Hepatocyte (in vitro differentiated cells): ENCODE data around the gene NXPE2. TPM values are rescaled to one million over a fixed set of nuclear protein-coding genes. Genes with fewer than 3 reads are reported as not detected.

Experiments
- DNase-seq: peaks from one replicate; pipeline ENCODE4 v3.0.0-alpha.2; 2016; ENCODE audit warnings: low spot score
- H2AFZ ChIP-seq: fragments of 200-600 bp; sonication (generic); 2 replicates; pipeline ENCODE4 v1.6.0; 2016; ENCODE audit warnings: antibody characterized with exemption, mild to moderate bottlenecking
- H3K27ac ChIP-seq: fragments of 200-600 bp; sonication (generic); 2 replicates; pipeline ENCODE4 v1.5.1; 2016; ENCODE audit warnings: mild to moderate bottlenecking
- H3K27me3 ChIP-seq: fragments of 200-600 bp; sonication (generic); 2 replicates; pipeline ENCODE4 v1.6.1; 2016
- H3K36me3 ChIP-seq: fragments of 200-600 bp; sonication (generic); replicated peaks from 2 replicates; pipeline ENCODE4 v1.5.1; 2016; ENCODE audit warnings: low read depth; ENCODE audit not compliant: insufficient read depth
- H3K4me1 ChIP-seq: fragments of 200-600 bp; sonication (generic); 2 replicates; pipeline ENCODE4 v1.5.1; 2016; ENCODE audit warnings: mild to moderate bottlenecking, moderate library complexity; ENCODE audit not compliant: insufficient read depth
- H3K4me2 ChIP-seq: fragments of 200-600 bp; sonication (generic); 2 replicates; pipeline ENCODE4 v1.6.0; 2016
- H3K4me3 ChIP-seq: fragments of 200-600 bp; sonication (generic); 2 replicates; pipeline ENCODE4 v1.5.1; 2016; ENCODE audit warnings: mild to moderate bottlenecking
- H3K79me2 ChIP-seq: fragments of 200-600 bp; sonication (generic); 2 replicates; pipeline ENCODE4 v1.6.0; 2017; ENCODE audit warnings: mild to moderate bottlenecking
- H3K9me2 ChIP-seq: fragments of 200-600 bp; sonication (generic); replicated peaks from 2 replicates; pipeline ENCODE4 v1.6.0; 2017; ENCODE audit warnings: mild to moderate bottlenecking; ENCODE audit not compliant: insufficient read depth
- H3K9me3 ChIP-seq: fragments of 200-600 bp; sonication (generic); 2 replicates; pipeline ENCODE4 v1.5.1; 2016; ENCODE audit warnings: low read depth, mild to moderate bottlenecking
- H4K20me1 ChIP-seq: fragments of 200-600 bp; sonication (generic); 2 replicates; pipeline ENCODE4 v1.6.0; 2016; ENCODE audit warnings: mild to moderate bottlenecking; ENCODE audit not compliant: insufficient read depth, poor library complexity, severe bottlenecking
- CTCF ChIP-seq: fragments of 200-600 bp; sonication (generic); IDR thresholded peaks from 2 replicates; pipeline ENCODE4 v1.5.1; 2016; ENCODE audit warnings: antibody characterized with exemption, mild to moderate bottlenecking; ENCODE audit not compliant: poor library complexity
- EZH2 ChIP-seq: fragments of 200-600 bp; sonication (generic); IDR thresholded peaks from 2 replicates; pipeline ENCODE4 v1.6.1; 2016; ENCODE audit warnings: antibody characterized with exemption, mild to moderate bottlenecking, borderline replicate concordance
- EZH2phosphoT487 ChIP-seq: fragments of 200-600 bp; sonication (generic); IDR thresholded peaks from one replicate; pipeline ENCODE4 v1.6.1; 2018; ENCODE audit warnings: antibody characterized with exemption, mild to moderate bottlenecking, low read depth, moderate library complexity; ENCODE audit not compliant: unreplicated experiment, severe bottlenecking
- WGBS: methylation state at CpG from one replicate; pipeline ENCODE4 v1.1.6; 2016; ENCODE audit warnings: low lambda C conversion rate; ENCODE audit errors: missing lambda C conversion rate; 5-methylcytosine and 5-hydroxymethylcytosine counted together
- polyA plus RNA-seq: library from polyadenylated mRNA; unstranded; fragments of >200 nt; fragmentation: Nextera tagmentation; extraction: Ambion mirVana; gene quantifications from 2 replicates; pipeline ENCODE4 v1.2.1, GENCODE V29; 2016
- total RNA-seq: library from RNA; depleted of rRNA; stranded (reverse); fragments of >200 nt; gene quantifications from 2 replicates; pipeline ENCODE4 v1.2.3, GENCODE V29; 2014

The NXPE2 gene
- total and polyA plus RNA-seq, 2 experiments from 2014 or later: 0.07 TPM; not detected in 1

GRCh38 chr11:114725623-114726022, 47.3 kb downstream of the NXPE2 start:
- Histone ChIP-seq H3K4me2 (no peak overlapping the region), H3K9me3 (no peaks in the 10 kb centered on the region), H3K79me2 (no peaks in the 10 kb centered on the region), H3K4me3 (no peak overlapping the region), H4K20me1 (no peaks in the 10 kb centered on the region), H3K36me3 (no peaks in the 10 kb centered on the region), H3K4me1 (no peaks in the 10 kb centered on the region), H2AFZ (no peak overlapping the region), H3K27me3 (no peaks in the 10 kb centered on the region), H3K27ac (no peak overlapping the region), H3K9me2 (no peaks in the 10 kb centered on the region)
- no peak for DNase-seq
- 82% methylated on average over 1 of the region's 1 CpG for WGBS
- TF ChIP-seq CTCF (no peak), EZH2 (no peak), EZH2phosphoT487 (no peak)

GRCh38 chr11:114736806-114737205, 58.5 kb downstream of the NXPE2 start:
- Histone ChIP-seq H2AFZ (no peak overlapping the region), H3K36me3 (no peaks in the 10 kb centered on the region), H3K4me2 (no peak overlapping the region), H3K9me2 (no peaks in the 10 kb centered on the region), H3K4me3 (no peak overlapping the region), H3K9me3 (no peaks in the 10 kb centered on the region), H3K27me3 (no peaks in the 10 kb centered on the region), H4K20me1 (no peaks in the 10 kb centered on the region), H3K79me2 (no peaks in the 10 kb centered on the region), H3K27ac (no peak overlapping the region), H3K4me1 (no peaks in the 10 kb centered on the region)
- no peak for DNase-seq
- 37% methylated on average over 4 of the region's 4 CpGs for WGBS
- TF ChIP-seq EZH2 (no peak), EZH2phosphoT487 (no peak), CTCF (no peak)

- H3K36me3 ChIP-seq: no peaks in the 10 kb centered on the region
- no peak overlapping the region for H2AFZ ChIP-seq
- H4K20me1 ChIP-seq: no peaks in the 10 kb centered on the region
- no peak overlapping the region for H3K4me3 ChIP-seq
- no peaks in the 10 kb centered on the region for H3K79me2 ChIP-seq
- H3K27me3 ChIP-seq: no peaks in the 10 kb centered on the region
- no peaks in the 10 kb centered on the region for H3K9me2 ChIP-seq
- H3K4me2 ChIP-seq: no peak overlapping the region
- no peaks in the 10 kb centered on the region for H3K4me1 ChIP-seq
- TF ChIP-seq CTCF: peak; percentile 64
- TF ChIP-seq EZH2phosphoT487: no peak
- TF ChIP-seq EZH2: no peak
- H3K9me3 ChIP-seq: no peaks in the 10 kb centered on the region
- peak; percentile 61 for DNase-seq
- H3K27ac ChIP-seq: no peak overlapping the region
These were observed 60.6 kb downstream of the NXPE2 start for GRCh38 chr11:114738954-114739353.

- Histone ChIP-seq H3K4me2 (no peak overlapping the region), H2AFZ (no peak overlapping the region), H3K4me1 (no peaks in the 10 kb centered on the region), H3K27me3 (no peaks in the 10 kb centered on the region), H3K36me3 (no peaks in the 10 kb centered on the region), H4K20me1 (no peaks in the 10 kb centered on the region), H3K79me2 (no peaks in the 10 kb centered on the region), H3K9me2 (no peaks in the 10 kb centered on the region), H3K27ac (no peak overlapping the region), H3K9me3 (no peaks in the 10 kb centered on the region), H3K4me3 (no peak overlapping the region)
- DNase-seq: no peak
- 91% methylated on average over 2 of the region's 2 CpGs for WGBS
- TF ChIP-seq CTCF (no peak), EZH2phosphoT487 (no peak), EZH2 (no peak)
These were observed 66.9 kb downstream of the NXPE2 start for GRCh38 chr11:114745150-114745671.
